ENCODE data around the gene WASF2.
"Not testable (repeated sequence)": the region's sequence is repeated elsewhere in the genome, so short reads cannot be mapped to it uniquely, and the experiment has no call there.

DNA sequence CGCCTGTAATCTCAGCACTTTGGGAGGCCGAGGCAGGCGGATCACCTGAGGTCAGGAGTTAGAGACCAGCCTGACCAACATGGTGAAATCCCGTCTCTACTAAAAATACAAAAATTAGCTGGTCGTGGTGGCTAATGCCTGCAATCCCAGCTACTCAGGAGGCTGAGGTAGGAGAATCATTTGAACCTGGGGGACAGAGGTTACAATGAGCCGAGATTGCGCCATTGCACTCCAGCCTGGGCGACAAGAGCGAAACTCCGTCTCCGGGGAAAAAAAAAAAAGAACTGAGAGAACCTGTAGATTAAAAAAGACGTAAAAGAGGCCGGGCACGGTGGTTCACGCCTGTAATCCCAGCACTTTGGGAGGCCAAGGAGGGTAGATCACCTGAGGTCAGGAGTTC lies 21.6 kb downstream of the WASF2 start:
- TF ChIP-seq POLR2A (IDR thresholded peaks at IDR 0.05): not testable (repeated sequence)
- TF ChIP-seq, protein P1, sequence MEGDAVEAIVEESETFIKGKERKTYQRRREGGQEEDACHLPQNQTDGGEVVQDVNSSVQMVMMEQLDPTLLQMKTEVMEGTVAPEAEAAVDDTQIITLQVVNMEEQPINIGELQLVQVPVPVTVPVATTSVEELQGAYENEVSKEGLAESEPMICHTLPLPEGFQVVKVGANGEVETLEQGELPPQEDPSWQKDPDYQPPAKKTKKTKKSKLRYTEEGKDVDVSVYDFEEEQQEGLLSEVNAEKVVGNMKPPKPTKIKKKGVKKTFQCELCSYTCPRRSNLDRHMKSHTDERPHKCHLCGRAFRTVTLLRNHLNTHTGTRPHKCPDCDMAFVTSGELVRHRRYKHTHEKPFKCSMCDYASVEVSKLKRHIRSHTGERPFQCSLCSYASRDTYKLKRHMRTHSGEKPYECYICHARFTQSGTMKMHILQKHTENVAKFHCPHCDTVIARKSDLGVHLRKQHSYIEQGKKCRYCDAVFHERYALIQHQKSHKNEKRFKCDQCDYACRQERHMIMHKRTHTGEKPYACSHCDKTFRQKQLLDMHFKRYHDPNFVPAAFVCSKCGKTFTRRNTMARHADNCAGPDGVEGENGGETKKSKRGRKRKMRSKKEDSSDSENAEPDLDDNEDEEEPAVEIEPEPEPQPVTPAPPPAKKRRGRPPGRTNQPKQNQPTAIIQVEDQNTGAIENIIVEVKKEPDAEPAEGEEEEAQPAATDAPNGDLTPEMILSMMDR (IDR thresholded peaks at IDR 0.05): not testable (repeated sequence)

Data from vagina (tissue), 2 donors.